Activated T-cell treated with anti-CD3 and anti-CD28 coated beads, Interleukin-2, amount 50 U/mL, for 48 hours (primary cell): ENCODE measurements around the gene ZNF575.
A peak's percentile ranks its signal among the peaks of the same experiment; 100 is the strongest.
"Not testable (repeated sequence)": the region's sequence is repeated elsewhere in the genome, so short reads cannot be mapped to it uniquely, and the experiment has no call there.

ENCODE experiments used
- DNase-seq, 2 experiments: peaks; one replicate each; pipeline ENCODE4 v3.0.0-alpha.2; 2020

Gene ZNF575

GRCh38 chr19:43511324-43511723 lies 21.7 kb upstream of the ZNF575 start:
- DNase-seq, result no peak

- not testable (repeated sequence) for DNase-seq
Measured at GRCh38 chr19:43512399-43512798, 20.6 kb upstream of the ZNF575 start.

GRCh38 chr19:43518051-43518450 lies 14.9 kb upstream of the ZNF575 start:
- DNase-seq, result no peak

- DNase-seq, result peak; percentile 80 to 84
Measured at GRCh38 chr19:43519436-43520088, 13.4 kb upstream of the ZNF575 start.

GRCh38 chr19:43522929-43523328 lies 10.1 kb upstream of the ZNF575 start:
- no peak for DNase-seq

- DNase-seq, result not testable (repeated sequence)
Measured at GRCh38 chr19:43523696-43524095, 9.3 kb upstream of the ZNF575 start.

- peak; percentile 67 to 68 for DNase-seq
Measured at GRCh38 chr19:43524922-43525835, 7.8 kb upstream of the ZNF575 start.

GRCh38 chr19:43525836-43526771 lies 6.9 kb upstream of the ZNF575 start:
- DNase-seq, result peak; percentile 56 to 63

- DNase-seq, result peak; percentile 88 to 90
Measured at GRCh38 chr19:43526884-43527859, 5.8 kb upstream of the ZNF575 start, which contains the start of gene ETHE1. Gene ETHE1, minus strand, starts transcription at chr19:43527201. Its CDS starts 24 bp downstream, at chr19:43527177.

- DNase-seq, result no peak
Measured at GRCh38 chr19:43527860-43528622, 4.9 kb upstream of the ZNF575 start.

GRCh38 chr19:43532571-43532961 lies 422 bp upstream of the ZNF575 start:
- no peak for DNase-seq

- peak; percentile 97 for DNase-seq
Measured at GRCh38 chr19:43533546-43534304, 737 bp downstream of the ZNF575 start.

GRCh38 chr19:43534305-43534815 lies 1.4 kb downstream of the ZNF575 start:
- no peak for DNase-seq

GRCh38 chr19:43534816-43535761 lies 2.1 kb downstream of the ZNF575 start:
- peak; percentile 50 to 52 for DNase-seq

GRCh38 chr19:43538922-43539321 lies 5.9 kb downstream of the ZNF575 start:
- no peak for DNase-seq

GRCh38 chr19:43540381-43540780 lies 7.4 kb downstream of the ZNF575 start:
- DNase-seq, result no peak

GRCh38 chr19:43541920-43542650 lies 9.1 kb downstream of the ZNF575 start:
- DNase-seq, result no peak

GRCh38 chr19:43544077-43544476 lies 11.1 kb downstream of the ZNF575 start:
- no peak for DNase-seq
